Stimulated activated memory B cell treated with anti-CD40 and anti-IgM and Interleukin-4, amounts not matched to agents 10 μg/mL and 1 μg/mL and 100 μg/mL, for 72 hours (primary cell): ENCODE measurements around the gene CATSPERB.
"Not testable (repeated sequence)": the region's sequence is repeated elsewhere in the genome, so short reads cannot be mapped to it uniquely, and the experiment has no call there.

Experiments
- ATAC-seq: fragments of 150-1000 bp; cut with Tn5 transposase; 2 replicates; pipeline ENCODE4 v1.10.0; 2021
- H3K27ac Mint-ChIP-seq: one replicate; pipeline ENCODE4 v1.8.0; 2022; ENCODE audit warnings: mild to moderate bottlenecking, mixed read lengths
- H3K27me3 Mint-ChIP-seq: one replicate; pipeline ENCODE4 v1.8.0; 2022; ENCODE audit warnings: mixed read lengths
- H3K36me3 Mint-ChIP-seq: one replicate; pipeline ENCODE4 v1.8.0; 2022; ENCODE audit warnings: mixed read lengths
- H3K4me1 Mint-ChIP-seq: one replicate; pipeline ENCODE4 v1.8.0; 2022; ENCODE audit warnings: mixed read lengths
- H3K4me3 Mint-ChIP-seq: one replicate; pipeline ENCODE4 v1.8.0; 2022; ENCODE audit warnings: mild to moderate bottlenecking, moderate library complexity, mixed read lengths
- H3K9me3 Mint-ChIP-seq: one replicate; pipeline ENCODE4 v1.8.0; 2022; ENCODE audit warnings: mixed read lengths

Gene CATSPERB

DNA sequence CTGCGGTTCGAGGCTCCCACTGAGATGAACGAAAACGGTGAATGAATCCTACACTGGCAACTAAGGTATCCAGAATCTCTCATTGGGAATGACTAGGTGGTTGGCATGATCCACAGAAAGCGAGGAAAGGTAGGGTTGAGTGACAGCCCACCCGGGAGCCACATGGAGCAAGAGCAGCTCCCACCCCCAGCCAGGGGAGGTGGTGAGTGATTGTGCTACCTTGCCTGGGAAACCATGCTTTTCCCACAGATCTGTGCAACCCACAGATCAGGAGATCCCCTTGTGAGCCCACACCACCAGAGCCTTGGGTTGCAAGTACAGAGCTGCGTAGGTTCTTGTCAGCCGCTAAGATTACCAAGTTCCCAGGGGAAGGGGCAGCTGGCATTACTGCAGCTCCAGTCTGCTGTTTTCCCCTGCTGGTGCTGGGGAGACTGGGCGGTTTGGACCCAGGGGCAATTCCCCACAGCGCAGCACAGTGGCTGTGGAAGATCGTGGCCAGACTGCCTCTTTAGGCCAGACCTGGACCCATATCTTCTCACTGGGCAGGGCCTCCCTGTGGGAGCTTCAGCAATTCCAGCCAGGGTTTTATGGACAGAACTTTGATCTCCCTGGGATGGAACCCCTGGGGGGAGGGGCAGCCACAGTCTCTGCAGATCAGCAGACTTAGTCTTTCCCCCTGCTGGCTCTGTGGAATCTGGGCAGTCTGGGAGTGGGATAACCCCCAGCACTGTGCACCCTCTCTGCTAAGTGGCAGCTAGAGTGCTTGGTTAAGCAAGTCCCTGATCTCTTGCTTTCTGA is 177.2 kb downstream of the CATSPERB start:
- no peak overlapping the region for H3K27ac Mint-ChIP-seq
- H3K4me3 Mint-ChIP-seq, result no peak overlapping the region
- no peaks in the 10 kb centered on the region for H3K36me3 Mint-ChIP-seq
- H3K4me1 Mint-ChIP-seq, result no peaks in the 10 kb centered on the region
- H3K27me3 Mint-ChIP-seq, result peaks cover 37% of the 10 kb centered on the region
- ATAC-seq, result no peak
- H3K9me3 Mint-ChIP-seq, result peaks cover 5% of the 10 kb centered on the region

GRCh38 chr14:91548108-91548507 is 183.8 kb downstream of the CATSPERB start:
- H3K36me3 Mint-ChIP-seq, result no peaks in the 10 kb centered on the region
- peaks cover 30% of the 10 kb centered on the region for H3K27me3 Mint-ChIP-seq
- no peak for ATAC-seq
- H3K27ac Mint-ChIP-seq, result no peak overlapping the region
- no peaks in the 10 kb centered on the region for H3K4me1 Mint-ChIP-seq
- H3K4me3 Mint-ChIP-seq, result no peak overlapping the region
- peaks cover 3% of the 10 kb centered on the region for H3K9me3 Mint-ChIP-seq

- peaks cover 17% of the 10 kb centered on the region for H3K9me3 Mint-ChIP-seq
- no peaks in the 10 kb centered on the region for H3K4me1 Mint-ChIP-seq
- no peak overlapping the region for H3K4me3 Mint-ChIP-seq
- H3K27me3 Mint-ChIP-seq, result peaks cover 37% of the 10 kb centered on the region
- peaks cover 13% of the 10 kb centered on the region for H3K36me3 Mint-ChIP-seq
- no peak for ATAC-seq
- no peak overlapping the region for H3K27ac Mint-ChIP-seq
Measured at GRCh38 chr14:91545946-91546716, 185.8 kb downstream of the CATSPERB start.

GRCh38 chr14:91545204-91545603 is 186.7 kb downstream of the CATSPERB start:
- ATAC-seq, result no peak
- H3K27me3 Mint-ChIP-seq, result peaks cover 39% of the 10 kb centered on the region
- peaks cover 19% of the 10 kb centered on the region for H3K36me3 Mint-ChIP-seq
- no peak overlapping the region for H3K27ac Mint-ChIP-seq
- H3K4me1 Mint-ChIP-seq, result no peaks in the 10 kb centered on the region
- no peak overlapping the region for H3K4me3 Mint-ChIP-seq
- H3K9me3 Mint-ChIP-seq, result peaks cover 23% of the 10 kb centered on the region

DNA sequence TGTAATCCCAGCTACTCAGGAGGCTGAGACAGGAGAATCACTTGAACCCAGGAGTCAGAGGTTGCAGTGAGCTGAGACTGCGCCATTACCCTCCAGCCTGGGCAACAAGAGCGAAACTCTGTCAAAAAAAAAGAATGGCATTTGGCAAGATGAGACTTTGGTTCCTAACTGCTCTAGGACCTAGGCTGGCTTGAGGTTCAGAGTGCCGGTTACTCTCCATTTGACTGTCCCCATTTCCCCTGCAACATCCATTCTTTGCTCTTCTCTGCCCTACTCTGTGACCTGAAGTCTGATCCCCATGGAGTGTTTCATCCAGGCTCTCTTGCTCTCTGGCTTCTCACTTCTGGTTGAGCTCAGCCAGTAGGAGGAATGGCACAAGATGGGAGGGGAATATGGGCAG is 195.6 kb downstream of the CATSPERB start:
- H3K36me3 Mint-ChIP-seq, result peaks cover 20% of the 10 kb centered on the region
- peaks cover 21% of the 10 kb centered on the region for H3K9me3 Mint-ChIP-seq
- no peaks in the 10 kb centered on the region for H3K4me1 Mint-ChIP-seq
- peaks cover 27% of the 10 kb centered on the region for H3K27me3 Mint-ChIP-seq
- no peak for ATAC-seq
- no peak overlapping the region for H3K27ac Mint-ChIP-seq
- H3K4me3 Mint-ChIP-seq, result no peak overlapping the region

GRCh38 chr14:91534059-91534458 is 197.8 kb downstream of the CATSPERB start:
- peaks cover 19% of the 10 kb centered on the region for H3K27me3 Mint-ChIP-seq

DNA sequence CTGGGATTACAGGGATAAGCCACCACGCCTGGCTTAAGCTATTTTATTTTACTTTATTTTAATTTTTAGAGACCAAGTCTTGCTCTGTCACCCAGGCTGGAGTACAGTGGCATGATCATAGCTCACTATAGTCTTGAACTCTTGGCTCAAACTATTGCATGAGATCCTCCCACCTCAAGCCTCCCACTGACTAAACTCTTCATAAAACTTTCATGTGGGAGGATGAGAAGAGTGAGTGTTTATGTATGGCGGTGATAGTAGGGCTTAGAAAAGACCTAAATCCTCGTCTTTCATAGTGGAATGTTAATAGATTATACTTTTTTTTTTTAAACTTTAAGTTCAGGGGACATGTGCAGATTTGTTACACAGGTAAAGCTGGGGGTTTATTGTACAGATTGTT is 198.3 kb downstream of the CATSPERB start:
- H3K9me3 Mint-ChIP-seq, result peaks cover 2% of the 10 kb centered on the region
- H3K36me3 Mint-ChIP-seq, result peaks cover 7% of the 10 kb centered on the region
- no peak overlapping the region for H3K4me3 Mint-ChIP-seq
- H3K27me3 Mint-ChIP-seq, result peaks cover 19% of the 10 kb centered on the region
- ATAC-seq, result no peak
- no peak overlapping the region for H3K27ac Mint-ChIP-seq
- H3K4me1 Mint-ChIP-seq, result no peaks in the 10 kb centered on the region

More at GRCh38 chr14:91534059-91534458, 197.8 kb downstream of the CATSPERB start:
- H3K27ac Mint-ChIP-seq, H3K4me1 Mint-ChIP-seq, H3K4me3 Mint-ChIP-seq, H3K9me3 Mint-ChIP-seq, ATAC-seq: not testable (repeated sequence)
- H3K36me3 Mint-ChIP-seq, result peaks cover 11% of the 10 kb centered on the region
